GM12875 (cell line): ENCODE data around the gene CTDP1.
"Not testable (repeated sequence)": the region's sequence is repeated elsewhere in the genome, so short reads cannot be mapped to it uniquely, and the experiment has no call there.

Experiments
- H3K4me3 ChIP-seq: one replicate; pipeline ENCODE4 v1.5.1; 2011; ENCODE audit warnings: low read depth, low read length, control low read depth
- CTCF ChIP-seq: IDR thresholded peaks from 2 replicates; pipeline ENCODE4 v1.5.1; 2011; ENCODE audit warnings: low read depth, mild to moderate bottlenecking, control low read depth, inconsistent platforms, low read length, moderate library complexity, borderline replicate concordance; ENCODE audit not compliant: insufficient read depth

CTDP1 gene

GRCh38 chr18:79690586-79691482 is 11.2 kb downstream of the CTDP1 start:
- H3K4me3 ChIP-seq, result no peak overlapping the region
- TF ChIP-seq CTCF, result no peak

- no peak overlapping the region for H3K4me3 ChIP-seq
- TF ChIP-seq CTCF, result no peak
These were observed 12.5 kb downstream of the CTDP1 start for GRCh38 chr18:79692056-79692455.

- no peak overlapping the region for H3K4me3 ChIP-seq
- TF ChIP-seq CTCF, result no peak
These were observed 13.3 kb downstream of the CTDP1 start for GRCh38 chr18:79692886-79693285.

- H3K4me3 ChIP-seq, result no peak overlapping the region
These were observed 14.1 kb downstream of the CTDP1 start for GRCh38 chr18:79693561-79694205.

GRCh38 chr18:79694206-79694894 is 14.7 kb downstream of the CTDP1 start:
- not testable (repeated sequence) for H3K4me3 ChIP-seq

More at GRCh38 chr18:79693561-79694205, 14.1 kb downstream of the CTDP1 start:
- TF ChIP-seq CTCF, result no peak

- TF ChIP-seq CTCF, result no peak
- H3K4me3 ChIP-seq, result no peak overlapping the region
These were observed 15.3 kb downstream of the CTDP1 start for GRCh38 chr18:79694895-79695213.

- no peak for TF ChIP-seq CTCF
- H3K4me3 ChIP-seq, result no peak overlapping the region
These were observed 15.7 kb downstream of the CTDP1 start for GRCh38 chr18:79695269-79695668.
